HepG2 (cell line): Measurements from ENCODE around the gene INO80B. TPM values are rescaled to one million over a fixed set of nuclear protein-coding genes. Genes with fewer than 3 reads are reported as not detected.
A peak's percentile ranks its signal among the peaks of the same experiment; 100 is the strongest.

ENCODE experiments used
- AKAP8 ChIP-seq: sonication (generic); formaldehyde crosslinking; IDR thresholded peaks from 2 replicates; pipeline ENCODE4 v1.5.1; 2020; ENCODE audit warnings: mild to moderate bottlenecking, missing genetic modification reagents
- GABPB1 ChIP-seq: IDR thresholded peaks from 2 replicates; pipeline ENCODE4 v1.6.1; 2016; ENCODE audit warnings: mild to moderate bottlenecking, missing genetic modification reagents, moderate library complexity, missing compliant biosample characterization
- GFI1 ChIP-seq: sonication (generic); formaldehyde crosslinking; IDR thresholded peaks from 2 replicates; pipeline ENCODE4 v1.5.0; 2020; ENCODE audit warnings: missing genetic modification reagents, mild to moderate bottlenecking, borderline replicate concordance
- JUND ChIP-seq: sonication (generic); formaldehyde crosslinking; IDR thresholded peaks from 2 replicates; pipeline ENCODE4 v1.8.0; 2022; ENCODE audit warnings: mild to moderate bottlenecking, missing genetic modification reagents
- KDM2A ChIP-seq: sonication (generic); formaldehyde crosslinking; IDR thresholded peaks from 2 replicates; pipeline ENCODE4 v1.4.0; 2020; ENCODE audit warnings: low read depth, missing genetic modification reagents, borderline replicate concordance
- MAZ ChIP-seq, 2 experiments: sonication (generic) in 1 of 2; formaldehyde crosslinking in 1 of 2; IDR thresholded peaks; 2 replicates each; pipeline versions ENCODE4 v1.5.0 to v1.6.1; 2012 to 2020; ENCODE audit warnings: low read depth in 2 of 2, mild to moderate bottlenecking in 2 of 2, borderline replicate concordance in 1 of 2, improper control_type of control experiment in 1 of 2, low read length in 1 of 2, missing genetic modification reagents in 1 of 2, moderate library complexity in 1 of 2
- NKX3-1 ChIP-seq: sonication (generic); formaldehyde crosslinking; IDR thresholded peaks from 2 replicates; pipeline ENCODE4 v1.5.0; 2020; ENCODE audit warnings: missing genetic modification reagents
- POLR2AphosphoS5 ChIP-seq: IDR thresholded peaks from 2 replicates; pipeline ENCODE4 v1.6.1; 2012; ENCODE audit warnings: low read depth, low read length
- RARA ChIP-seq: IDR thresholded peaks from 2 replicates; pipeline ENCODE4 v1.6.1; 2016; ENCODE audit warnings: missing genetic modification reagents, missing compliant biosample characterization
- SYNCRIP ChIP-seq: fragments of 200-400 bp; formaldehyde crosslinking; IDR thresholded peaks from 2 replicates; pipeline ENCODE4 v1.6.1; 2018; ENCODE audit warnings: mild to moderate bottlenecking, low read depth, low read length; ENCODE audit not compliant: insufficient read depth
- TEAD3 ChIP-seq: optimal IDR thresholded peaks from 2 replicates; pipeline ENCODE3; 2016; ENCODE audit warnings: borderline replicate concordance
- TRAFD1 ChIP-seq: sonication (generic); formaldehyde crosslinking; IDR thresholded peaks from 2 replicates; pipeline ENCODE4 v1.5.1; 2020; ENCODE audit warnings: missing genetic modification reagents, mild to moderate bottlenecking, borderline replicate concordance
- ZBTB26 ChIP-seq: IDR thresholded peaks from 2 replicates; pipeline ENCODE4 v1.6.1; 2016; ENCODE audit warnings: missing compliant biosample characterization, missing genetic modification reagents, borderline replicate concordance
- ZBTB7B ChIP-seq: sonication (generic); formaldehyde crosslinking; IDR thresholded peaks from 2 replicates; pipeline ENCODE4 v1.4.0; 2020; ENCODE audit warnings: missing genetic modification reagents
- ZFYVE20 ChIP-seq: sonication (generic); formaldehyde crosslinking; IDR thresholded peaks from 2 replicates; pipeline ENCODE4 v1.8.0; 2023; ENCODE audit warnings: low read depth, mild to moderate bottlenecking, moderate library complexity, missing genetic modification reagents, borderline replicate concordance
- ZMYM2 ChIP-seq: sonication (generic); formaldehyde crosslinking; IDR thresholded peaks from 2 replicates; pipeline ENCODE4 v1.8.0; 2022; ENCODE audit warnings: mild to moderate bottlenecking, missing genetic modification reagents
- ZNF34 ChIP-seq: sonication (generic); formaldehyde crosslinking; IDR thresholded peaks from 2 replicates; pipeline ENCODE4 v1.4.0; 2020; ENCODE audit warnings: mild to moderate bottlenecking, missing genetic modification reagents, borderline replicate concordance
- ZNF367 ChIP-seq: sonication (generic); formaldehyde crosslinking; IDR thresholded peaks from 2 replicates; pipeline ENCODE4 v1.4.0; 2020; ENCODE audit warnings: missing genetic modification reagents, borderline replicate concordance
- ZNF503 ChIP-seq: sonication (generic); formaldehyde crosslinking; IDR thresholded peaks from 2 replicates; pipeline ENCODE4 v1.4.0; 2020; ENCODE audit warnings: missing genetic modification reagents
- ZNF543 ChIP-seq: sonication (generic); formaldehyde crosslinking; IDR thresholded peaks from 2 replicates; pipeline ENCODE4 v1.4.0; 2020; ENCODE audit warnings: mild to moderate bottlenecking, missing genetic modification reagents
- ZNF710 ChIP-seq: sonication (generic); formaldehyde crosslinking; IDR thresholded peaks from 2 replicates; pipeline ENCODE4 v1.5.0; 2020; ENCODE audit warnings: mild to moderate bottlenecking, missing genetic modification reagents, borderline replicate concordance
- polyA plus RNA-seq, 8 experiments: library from polyadenylated mRNA; depleted of rRNA in 3 of 8; stranded (reverse) in 7 of 8; unstranded in 1 of 8; fragments of >200 nt; fragmentation: Illumina TruSeq in 4 of 8; extraction: Trizol in 4 of 8; gene quantifications; 2 replicates each; pipeline versions ENCODE4 v1.2.1 to v1.2.3, GENCODE V29; 2011 to 2016; ENCODE audit warnings: low read depth in 4 of 8, missing spikeins in 1 of 8, mixed read lengths in 1 of 8; ENCODE audit not compliant: insufficient read depth in 1 of 8
- total RNA-seq, 5 experiments: library from RNA; depleted of rRNA; stranded (reverse); fragments of >200 nt; fragmentation: Illumina TruSeq; extraction: Trizol; gene quantifications; 2 replicates each; pipeline ENCODE4 v1.2.3, GENCODE V29; 2016; ENCODE audit warnings: low read depth in 1 of 5

The INO80B gene
- total and polyA plus RNA-seq, 2 of the 13 experiments (the other 11 are each of a cell fraction or from before 2014, with no cell fraction given) = 6.2 to 14.5 TPM

GRCh38 chr2:74429487-74430451 lies 25.1 kb upstream of the INO80B start (continued):
- peak; percentile 36; the same call in 1 of the 2 replicates for TF ChIP-seq GFI1
- no peak for TF ChIP-seq ZNF503 (CRISPR knock-in tag)
- peak; percentile 81 for TF ChIP-seq MAZ (IDR thresholded peaks at IDR 0.05; ENCODE audit: borderline replicate concordance, low read depth, low read length)
- TF ChIP-seq MAZ (CRISPR knock-in tag; IDR thresholded peaks at IDR 0.05; ENCODE audit: low read depth) = peak; percentile 63
- TF ChIP-seq NKX3-1 (CRISPR knock-in tag) = no peak
- TF ChIP-seq POLR2AphosphoS5 = peak; percentile 49
- peak; percentile 91 for TF ChIP-seq ZNF543 (CRISPR knock-in tag)
- peak; percentile 47; the same call in 1 of the 2 replicates for TF ChIP-seq ZNF710 (CRISPR knock-in tag)
- no peak for TF ChIP-seq SYNCRIP
- peak; percentile 41; the same call in 1 of the 2 replicates for TF ChIP-seq ZBTB26 (CRISPR knock-in tag)
- TF ChIP-seq TRAFD1 = no peak
- TF ChIP-seq ZNF34 (CRISPR knock-in tag) = peak; percentile 88; the same call in 1 of the 2 replicates
- TF ChIP-seq RARA (CRISPR knock-in tag) = peak; percentile 50
- peak; percentile 59 for TF ChIP-seq GABPB1 (CRISPR knock-in tag)
- peak; percentile 88 for TF ChIP-seq AKAP8 (CRISPR knock-in tag)
- TF ChIP-seq ZMYM2 (CRISPR knock-in tag) = peak; percentile 79; the same call in 1 of the 2 replicates
- TF ChIP-seq ZNF367 = no peak
- peak; percentile 71; the same call in 1 of the 2 replicates for TF ChIP-seq KDM2A (CRISPR knock-in tag)
- TF ChIP-seq TEAD3 (CRISPR knock-in tag) = peak; percentile 93
- TF ChIP-seq JUND (CRISPR knock-in tag) = peak; percentile 18; the same call in 1 of the 2 replicates
- TF ChIP-seq ZBTB7B = peak; percentile 90
- TF ChIP-seq ZFYVE20 (CRISPR knock-in tag) = no peak
